GM19025 (cell line): ENCODE measurements around the gene NRXN3.
A peak's percentile ranks its signal among the peaks of the same experiment; 100 is the strongest.

Source experiments
- ATAC-seq: cut with Tn5 transposase; IDR thresholded peaks from one replicate; pipeline ENCODE4 v1.9.1; 2021; ENCODE audit warnings: mild to moderate bottlenecking, low read depth, moderate library complexity; ENCODE audit not compliant: unreplicated experiment

The NRXN3 gene

GRCh38 chr14:79248126-79248525, 1078.0 kb downstream of the NRXN3 start:
- ATAC-seq, result no peak

GRCh38 chr14:79248771-79249170, 1078.6 kb downstream of the NRXN3 start:
- ATAC-seq, result no peak

GRCh38 chr14:79251278-79251677, 1081.1 kb downstream of the NRXN3 start:
- no peak for ATAC-seq

- no peak for ATAC-seq
Measured at GRCh38 chr14:79253576-79253975, 1083.4 kb downstream of the NRXN3 start.

GRCh38 chr14:79254069-79254775, 1084.0 kb downstream of the NRXN3 start:
- no peak for ATAC-seq

- no peak for ATAC-seq
Measured at GRCh38 chr14:79256380-79256779, 1086.2 kb downstream of the NRXN3 start.

- no peak for ATAC-seq
Measured at GRCh38 chr14:79260406-79260805, 1090.2 kb downstream of the NRXN3 start.

- no peak for ATAC-seq
Measured at GRCh38 chr14:79265366-79265946, 1095.3 kb downstream of the NRXN3 start.

- no peak for ATAC-seq
Measured at GRCh38 chr14:79270361-79270760, 1100.2 kb downstream of the NRXN3 start.

- ATAC-seq, result no peak
Measured at GRCh38 chr14:79271122-79271521, 1100.9 kb downstream of the NRXN3 start.

- ATAC-seq, result no peak
Measured at GRCh38 chr14:79274641-79275291, 1104.6 kb downstream of the NRXN3 start.

- ATAC-seq, result no peak
Measured at GRCh38 chr14:79275292-79275655, 1105.1 kb downstream of the NRXN3 start.

GRCh38 chr14:79278286-79278797, 1108.2 kb downstream of the NRXN3 start:
- ATAC-seq, result no peak

- ATAC-seq, result peak; percentile 60
Measured at GRCh38 chr14:79278798-79279644, 1108.8 kb downstream of the NRXN3 start.

GRCh38 chr14:79279645-79280597, 1109.7 kb downstream of the NRXN3 start:
- ATAC-seq, result no peak

- ATAC-seq, result no peak
Measured at GRCh38 chr14:79281244-79282152, 1111.3 kb downstream of the NRXN3 start.

- no peak for ATAC-seq
Measured at GRCh38 chr14:79284621-79285020, 1114.4 kb downstream of the NRXN3 start.

- ATAC-seq, result no peak
Measured at GRCh38 chr14:79285263-79285662, 1115.1 kb downstream of the NRXN3 start.

GRCh38 chr14:79287976-79288375, 1117.8 kb downstream of the NRXN3 start:
- no peak for ATAC-seq
